ENCODE measurements around the gene SCAI. TPM values are rescaled to one million over a fixed set of nuclear protein-coding genes. Genes with fewer than 3 reads are reported as not detected.

The SCAI gene
- total and polyA plus RNA-seq, 2 experiments from 2014 or later = 13.3 to 35.0 TPM

DNA sequence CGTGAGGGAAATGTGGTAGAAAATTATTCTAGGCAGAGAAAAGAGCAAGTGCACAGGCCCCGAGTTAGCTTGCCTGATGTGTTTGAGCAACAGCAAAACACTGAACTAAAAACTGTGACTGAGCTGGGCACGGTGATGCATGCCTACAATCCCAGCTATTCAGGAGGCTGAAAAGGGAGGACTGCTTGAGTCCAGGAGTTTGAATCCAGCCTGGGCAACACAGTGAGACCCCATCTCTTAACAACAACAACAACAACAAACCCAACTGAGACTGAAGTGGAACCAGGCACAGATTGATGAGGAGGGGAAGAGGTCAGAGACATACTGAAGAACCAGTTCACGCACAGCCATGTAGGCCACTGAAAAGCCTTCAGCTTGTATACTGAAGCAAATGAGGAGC is 42.5 kb downstream of the SCAI start (continued):
- TF ChIP-seq, protein P1, sequence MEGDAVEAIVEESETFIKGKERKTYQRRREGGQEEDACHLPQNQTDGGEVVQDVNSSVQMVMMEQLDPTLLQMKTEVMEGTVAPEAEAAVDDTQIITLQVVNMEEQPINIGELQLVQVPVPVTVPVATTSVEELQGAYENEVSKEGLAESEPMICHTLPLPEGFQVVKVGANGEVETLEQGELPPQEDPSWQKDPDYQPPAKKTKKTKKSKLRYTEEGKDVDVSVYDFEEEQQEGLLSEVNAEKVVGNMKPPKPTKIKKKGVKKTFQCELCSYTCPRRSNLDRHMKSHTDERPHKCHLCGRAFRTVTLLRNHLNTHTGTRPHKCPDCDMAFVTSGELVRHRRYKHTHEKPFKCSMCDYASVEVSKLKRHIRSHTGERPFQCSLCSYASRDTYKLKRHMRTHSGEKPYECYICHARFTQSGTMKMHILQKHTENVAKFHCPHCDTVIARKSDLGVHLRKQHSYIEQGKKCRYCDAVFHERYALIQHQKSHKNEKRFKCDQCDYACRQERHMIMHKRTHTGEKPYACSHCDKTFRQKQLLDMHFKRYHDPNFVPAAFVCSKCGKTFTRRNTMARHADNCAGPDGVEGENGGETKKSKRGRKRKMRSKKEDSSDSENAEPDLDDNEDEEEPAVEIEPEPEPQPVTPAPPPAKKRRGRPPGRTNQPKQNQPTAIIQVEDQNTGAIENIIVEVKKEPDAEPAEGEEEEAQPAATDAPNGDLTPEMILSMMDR (conservative IDR thresholded peaks at IDR 0.05; ENCODE audit: low read depth in 2 of 2) = no peak
- no peak for TF ChIP-seq ZNF114 (CRISPR knock-in tag; IDR thresholded peaks at IDR 0.05)
- TF ChIP-seq, protein P2, sequence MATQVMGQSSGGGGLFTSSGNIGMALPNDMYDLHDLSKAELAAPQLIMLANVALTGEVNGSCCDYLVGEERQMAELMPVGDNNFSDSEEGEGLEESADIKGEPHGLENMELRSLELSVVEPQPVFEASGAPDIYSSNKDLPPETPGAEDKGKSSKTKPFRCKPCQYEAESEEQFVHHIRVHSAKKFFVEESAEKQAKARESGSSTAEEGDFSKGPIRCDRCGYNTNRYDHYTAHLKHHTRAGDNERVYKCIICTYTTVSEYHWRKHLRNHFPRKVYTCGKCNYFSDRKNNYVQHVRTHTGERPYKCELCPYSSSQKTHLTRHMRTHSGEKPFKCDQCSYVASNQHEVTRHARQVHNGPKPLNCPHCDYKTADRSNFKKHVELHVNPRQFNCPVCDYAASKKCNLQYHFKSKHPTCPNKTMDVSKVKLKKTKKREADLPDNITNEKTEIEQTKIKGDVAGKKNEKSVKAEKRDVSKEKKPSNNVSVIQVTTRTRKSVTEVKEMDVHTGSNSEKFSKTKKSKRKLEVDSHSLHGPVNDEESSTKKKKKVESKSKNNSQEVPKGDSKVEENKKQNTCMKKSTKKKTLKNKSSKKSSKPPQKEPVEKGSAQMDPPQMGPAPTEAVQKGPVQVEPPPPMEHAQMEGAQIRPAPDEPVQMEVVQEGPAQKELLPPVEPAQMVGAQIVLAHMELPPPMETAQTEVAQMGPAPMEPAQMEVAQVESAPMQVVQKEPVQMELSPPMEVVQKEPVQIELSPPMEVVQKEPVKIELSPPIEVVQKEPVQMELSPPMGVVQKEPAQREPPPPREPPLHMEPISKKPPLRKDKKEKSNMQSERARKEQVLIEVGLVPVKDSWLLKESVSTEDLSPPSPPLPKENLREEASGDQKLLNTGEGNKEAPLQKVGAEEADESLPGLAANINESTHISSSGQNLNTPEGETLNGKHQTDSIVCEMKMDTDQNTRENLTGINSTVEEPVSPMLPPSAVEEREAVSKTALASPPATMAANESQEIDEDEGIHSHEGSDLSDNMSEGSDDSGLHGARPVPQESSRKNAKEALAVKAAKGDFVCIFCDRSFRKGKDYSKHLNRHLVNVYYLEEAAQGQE (IDR thresholded peaks at IDR 0.05; ENCODE audit: unreplicated experiment) = no peak
- TF ChIP-seq STAT1 (IDR thresholded peaks at IDR 0.05; ENCODE audit: unreplicated experiment) = no peak

DNA sequence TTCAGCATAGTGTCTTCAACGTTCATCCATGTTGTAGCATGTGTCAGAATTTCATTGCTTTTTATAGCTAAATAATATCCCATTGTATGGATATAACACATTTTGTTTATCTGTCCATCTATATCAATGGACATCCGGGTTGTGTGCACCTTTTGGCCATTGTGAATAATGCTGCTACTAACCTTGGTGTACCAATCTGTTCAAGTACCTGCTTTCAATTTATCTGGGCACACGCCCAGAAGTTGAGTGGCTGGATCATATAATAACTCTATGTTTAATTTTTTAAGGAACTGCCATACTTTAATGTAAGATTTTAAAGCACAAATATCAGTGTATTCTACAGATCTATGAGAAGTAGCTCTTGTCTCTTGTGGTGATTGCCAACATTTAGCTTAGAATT is 43.5 kb downstream of the SCAI start:
- Histone ChIP-seq H3K79me2 (replicated peaks; ENCODE audit: insufficient read depth) (peaks cover 45% of the 10 kb centered on the region), H4K20me1 (replicated peaks; ENCODE audit: insufficient read depth) (0 out of 2 replicates have a peak, but pooled peaks cover 11% of the 10 kb centered on the region), H3K36me3 (ENCODE audit: insufficient read depth) (no peaks in the 10 kb centered on the region; the same call in 1 of the 2 replicates), H3K4me2 (no peak overlapping the region), H3F3A (replicated peaks; ENCODE audit: low read depth) (peaks cover 2% of the 10 kb centered on the region; the same call in 1 of the 2 replicates), H2AFZ (no peak overlapping the region), H3K9me2 (ENCODE audit: insufficient read depth) (no peaks in the 10 kb centered on the region), H3K27ac (ENCODE audit: low read depth) (no peak overlapping the region), H3K4me3 (no peak overlapping the region), H3K27me3 (ENCODE audit: insufficient read depth) (no peaks in the 10 kb centered on the region), H3K4me1 (ENCODE audit: insufficient read depth) (no peaks in the 10 kb centered on the region)
- Mint-ChIP-seq H3K27me3 (ENCODE audit: insufficient read depth, low read depth, poor library complexity) (peaks cover 5% of the 10 kb centered on the region), H3K27ac (no peak overlapping the region), H3K4me3 (no peak overlapping the region), H3K9me3 (peaks cover 2% of the 10 kb centered on the region; the same call in 1 of the 3 replicates), H3K4me1 (peaks cover 4% of the 10 kb centered on the region; the same call in 1 of the 3 replicates), H3K36me3 (ENCODE audit: low read depth) (peaks cover 22% of the 10 kb centered on the region)
- DNase-seq (ENCODE audit: low spot score) (no peak), ATAC-seq (no peak)
- TF ChIP-seq JUNB (IDR thresholded peaks at IDR 0.05; ENCODE audit: unreplicated experiment) (no peak), ZNF114 (CRISPR knock-in tag; IDR thresholded peaks at IDR 0.05) (no peak), EZH2phosphoT487 (IDR thresholded peaks at IDR 0.05; ENCODE audit: unreplicated experiment) (no peak), ZNF331 (CRISPR knock-in tag; IDR thresholded peaks at IDR 0.05; ENCODE audit: low read depth) (no peak), POLR2AphosphoS5 (IDR thresholded peaks at IDR 0.05; ENCODE audit: low read depth) (no peak), NANOG (IDR thresholded peaks at IDR 0.05; ENCODE audit: borderline replicate concordance) (no peak), CREB1 (CRISPR knock-in tag; IDR thresholded peaks at IDR 0.05; ENCODE audit: low read depth) (no peak)
- TF ChIP-seq, protein P1 (conservative IDR thresholded peaks at IDR 0.05; ENCODE audit: low read depth in 2 of 2) = no peak
- TF ChIP-seq, protein P3, sequence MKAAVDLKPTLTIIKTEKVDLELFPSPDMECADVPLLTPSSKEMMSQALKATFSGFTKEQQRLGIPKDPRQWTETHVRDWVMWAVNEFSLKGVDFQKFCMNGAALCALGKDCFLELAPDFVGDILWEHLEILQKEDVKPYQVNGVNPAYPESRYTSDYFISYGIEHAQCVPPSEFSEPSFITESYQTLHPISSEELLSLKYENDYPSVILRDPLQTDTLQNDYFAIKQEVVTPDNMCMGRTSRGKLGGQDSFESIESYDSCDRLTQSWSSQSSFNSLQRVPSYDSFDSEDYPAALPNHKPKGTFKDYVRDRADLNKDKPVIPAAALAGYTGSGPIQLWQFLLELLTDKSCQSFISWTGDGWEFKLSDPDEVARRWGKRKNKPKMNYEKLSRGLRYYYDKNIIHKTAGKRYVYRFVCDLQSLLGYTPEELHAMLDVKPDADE (IDR thresholded peaks at IDR 0.05) = no peak
